Measurements from ENCODE around the gene EFNA1.

GRCh38 chr1:155123801-155124200 is 3.9 kb upstream of the EFNA1 start:
- TF ChIP-seq, protein P1, sequence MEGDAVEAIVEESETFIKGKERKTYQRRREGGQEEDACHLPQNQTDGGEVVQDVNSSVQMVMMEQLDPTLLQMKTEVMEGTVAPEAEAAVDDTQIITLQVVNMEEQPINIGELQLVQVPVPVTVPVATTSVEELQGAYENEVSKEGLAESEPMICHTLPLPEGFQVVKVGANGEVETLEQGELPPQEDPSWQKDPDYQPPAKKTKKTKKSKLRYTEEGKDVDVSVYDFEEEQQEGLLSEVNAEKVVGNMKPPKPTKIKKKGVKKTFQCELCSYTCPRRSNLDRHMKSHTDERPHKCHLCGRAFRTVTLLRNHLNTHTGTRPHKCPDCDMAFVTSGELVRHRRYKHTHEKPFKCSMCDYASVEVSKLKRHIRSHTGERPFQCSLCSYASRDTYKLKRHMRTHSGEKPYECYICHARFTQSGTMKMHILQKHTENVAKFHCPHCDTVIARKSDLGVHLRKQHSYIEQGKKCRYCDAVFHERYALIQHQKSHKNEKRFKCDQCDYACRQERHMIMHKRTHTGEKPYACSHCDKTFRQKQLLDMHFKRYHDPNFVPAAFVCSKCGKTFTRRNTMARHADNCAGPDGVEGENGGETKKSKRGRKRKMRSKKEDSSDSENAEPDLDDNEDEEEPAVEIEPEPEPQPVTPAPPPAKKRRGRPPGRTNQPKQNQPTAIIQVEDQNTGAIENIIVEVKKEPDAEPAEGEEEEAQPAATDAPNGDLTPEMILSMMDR (IDR thresholded peaks at IDR 0.05): no peak
- no peak for TF ChIP-seq ZFX (IDR thresholded peaks at IDR 0.05; ENCODE audit: borderline replicate concordance)
